HG02981 (cell line): ENCODE measurements around the gene CHSY1.

ENCODE experiments used
- ATAC-seq: cut with Tn5 transposase; IDR thresholded peaks from one replicate; pipeline ENCODE4 v1.9.1; 2021; ENCODE audit warnings: mild to moderate bottlenecking, moderate library complexity; ENCODE audit not compliant: unreplicated experiment

CHSY1 gene

DNA sequence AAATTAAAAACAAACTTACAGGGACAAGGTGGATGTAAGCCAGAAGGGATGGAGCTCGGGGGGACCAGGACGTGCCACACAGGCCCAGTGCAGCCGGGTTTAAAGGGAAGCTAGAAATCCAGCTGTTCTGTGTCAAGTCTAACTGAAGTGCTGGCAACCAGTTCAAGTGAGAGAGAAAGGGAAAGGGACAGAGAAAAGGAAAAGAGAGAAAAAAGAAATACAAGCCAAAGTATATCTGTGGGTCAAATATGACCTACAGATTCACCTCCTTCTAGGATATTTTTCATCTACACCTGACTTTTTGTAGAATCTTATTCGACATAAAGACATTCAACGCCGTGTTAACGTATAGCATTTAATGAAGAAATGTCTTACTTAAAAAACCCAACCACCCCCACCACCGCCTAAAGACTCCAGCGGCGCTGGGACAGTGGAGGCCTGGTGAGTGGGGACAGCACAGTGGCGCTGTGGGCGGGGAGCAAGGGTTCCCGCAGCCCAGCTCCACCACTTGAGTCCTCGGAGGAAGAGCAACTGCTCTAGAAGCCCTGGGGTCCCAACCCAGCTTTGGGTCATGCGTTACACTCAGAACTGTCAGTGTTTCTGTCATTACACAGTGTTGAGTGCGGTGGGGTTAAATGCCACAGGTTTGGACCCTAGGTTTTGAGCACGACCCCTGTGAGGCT lies 62.3 kb downstream of the CHSY1 start:
- no peak for ATAC-seq

- ATAC-seq = peak; percentile 76
Measured at GRCh38 chr15:101188637-101189408, 63.0 kb downstream of the CHSY1 start.

DNA sequence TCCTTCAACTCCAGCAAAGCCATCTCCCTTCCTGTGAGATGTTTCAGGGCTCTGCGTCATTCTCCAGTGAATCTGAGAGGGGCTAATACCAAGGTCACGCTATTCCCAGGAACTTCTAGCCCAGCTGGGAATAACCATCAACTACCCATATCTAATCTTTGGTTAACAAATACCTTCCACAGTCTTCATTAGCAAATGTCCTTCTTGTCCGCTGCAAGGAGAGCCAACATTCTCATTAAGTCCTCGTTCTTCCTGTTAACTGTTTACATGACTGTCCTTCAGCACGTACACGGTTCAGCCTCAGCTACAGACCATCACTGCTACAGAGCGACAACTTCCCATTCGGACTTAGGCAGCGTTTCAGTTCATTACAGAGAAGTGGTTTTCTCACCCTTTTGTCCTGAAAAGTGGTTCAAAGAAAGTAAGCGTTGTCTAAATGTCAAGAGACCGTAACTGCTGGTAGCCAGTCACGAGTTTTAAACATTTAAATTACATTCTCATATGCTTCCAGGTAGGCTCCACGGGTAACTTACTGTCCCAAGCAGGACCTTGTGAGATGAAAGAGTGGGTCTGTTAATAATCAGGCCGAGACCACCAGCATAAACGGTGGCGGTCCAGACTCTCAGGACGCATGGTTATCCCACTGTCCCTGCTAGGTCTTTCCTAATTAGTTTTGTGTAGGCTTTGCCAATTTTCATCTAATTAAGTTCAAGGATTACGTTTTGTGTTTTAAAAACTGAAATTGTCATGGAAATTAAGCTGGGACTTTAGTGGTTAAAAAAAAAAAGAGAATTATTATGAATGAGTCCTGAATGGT lies 63.8 kb downstream of the CHSY1 start:
- ATAC-seq = peak; percentile 6

- ATAC-seq = no peak
Measured at GRCh38 chr15:101185770-101186169, 66.1 kb downstream of the CHSY1 start.

DNA sequence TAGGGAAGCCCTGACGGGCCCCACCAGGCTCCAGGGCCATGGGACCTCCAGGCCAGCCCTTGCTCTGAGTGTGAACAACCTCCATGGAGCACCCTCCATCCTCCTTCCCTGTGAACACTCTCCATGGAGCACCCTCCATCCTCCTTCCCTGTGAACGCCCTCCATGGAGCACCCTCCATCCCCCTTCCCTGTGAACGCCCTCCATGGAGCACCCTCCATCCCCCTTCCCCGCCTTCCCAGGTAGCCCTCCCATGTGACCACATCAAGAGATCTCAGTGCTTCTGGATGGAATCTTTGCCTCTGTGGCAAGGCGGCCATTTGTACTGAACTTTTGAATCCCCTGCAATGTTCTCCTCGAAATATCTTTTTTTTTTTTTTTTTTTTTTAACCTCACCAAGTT lies 66.5 kb downstream of the CHSY1 start:
- no peak for ATAC-seq

DNA sequence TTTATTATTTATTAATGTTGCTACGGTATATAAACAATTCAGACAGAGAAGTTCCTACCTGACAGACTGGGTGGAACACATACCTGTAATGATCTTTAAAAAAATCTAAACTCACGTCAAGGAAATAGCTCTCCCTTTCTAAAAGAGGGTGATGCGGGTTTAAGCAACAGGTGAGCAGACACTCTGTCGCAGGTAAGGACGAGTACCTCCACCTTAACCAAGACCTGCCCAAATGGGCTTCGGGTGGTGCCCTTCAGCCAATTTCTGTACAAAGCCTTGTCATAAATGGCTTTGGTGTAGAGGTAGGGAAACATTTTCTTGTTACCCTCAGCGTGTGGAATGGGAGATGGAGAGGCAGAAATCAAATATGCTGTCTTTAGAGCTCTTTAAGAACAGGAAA lies 67.0 kb downstream of the CHSY1 start:
- ATAC-seq = no peak

GRCh38 chr15:101183931-101184305 lies 67.9 kb downstream of the CHSY1 start:
- ATAC-seq = no peak

DNA sequence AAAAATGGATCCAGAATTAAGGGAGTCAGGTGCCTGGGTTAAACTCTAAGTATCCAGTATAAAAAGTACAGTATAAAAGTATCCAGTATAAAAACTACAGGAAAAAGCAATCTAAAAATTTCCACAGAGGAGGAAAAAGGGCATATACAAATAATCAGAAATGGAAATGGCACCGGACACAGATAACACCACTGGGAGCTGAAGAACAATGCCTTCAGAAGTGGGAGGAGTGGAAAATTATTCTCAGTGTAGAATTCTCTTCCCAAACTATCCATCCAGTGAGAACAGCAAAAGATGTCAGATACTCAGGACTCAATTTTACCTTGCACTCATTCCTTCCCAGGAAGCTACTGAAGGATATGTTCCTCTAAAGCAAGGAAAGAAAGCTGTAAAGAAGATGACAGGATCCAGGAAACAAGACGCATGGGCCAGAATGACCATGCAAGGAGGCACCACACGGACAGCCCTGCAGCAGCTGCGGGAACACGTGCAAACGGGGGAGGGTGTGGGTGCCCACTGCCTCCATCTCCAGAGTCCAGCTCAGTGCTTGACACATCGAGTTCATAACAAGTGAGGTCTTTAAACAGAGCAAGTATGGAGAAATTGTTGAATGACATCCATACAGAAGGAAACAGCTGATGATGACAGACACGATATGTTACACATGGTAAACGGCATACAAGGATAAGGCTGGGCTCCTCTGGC lies 68.5 kb downstream of the CHSY1 start:
- no peak for ATAC-seq

DNA sequence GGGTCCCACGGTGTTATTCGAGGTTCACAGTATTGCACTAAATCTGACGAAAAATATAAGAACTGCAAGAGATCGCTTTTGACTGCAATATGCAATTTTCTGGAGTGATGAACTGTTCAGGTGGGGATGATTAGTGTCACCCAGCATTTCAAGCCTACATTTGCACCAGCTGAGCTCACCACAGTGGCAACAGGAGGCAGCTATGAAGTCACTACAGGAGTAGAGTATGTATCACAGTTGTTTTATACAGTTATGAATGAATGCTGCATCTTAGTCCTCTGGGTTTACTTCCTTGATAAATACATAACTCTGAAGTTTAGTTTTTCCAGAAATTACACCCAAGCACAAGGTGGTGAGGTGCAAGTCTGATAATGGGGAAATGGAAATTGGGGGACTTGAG lies 69.6 kb downstream of the CHSY1 start:
- no peak for ATAC-seq

GRCh38 chr15:101181349-101181748 lies 70.5 kb downstream of the CHSY1 start:
- no peak for ATAC-seq

- ATAC-seq = no peak
Measured at GRCh38 chr15:101180620-101181307, 71.1 kb downstream of the CHSY1 start.

GRCh38 chr15:101179341-101180153 lies 72.3 kb downstream of the CHSY1 start:
- no peak for ATAC-seq

GRCh38 chr15:101178931-101179330 lies 72.9 kb downstream of the CHSY1 start:
- ATAC-seq = no peak

GRCh38 chr15:101178479-101178878 lies 73.4 kb downstream of the CHSY1 start:
- no peak for ATAC-seq

- ATAC-seq = no peak
Measured at GRCh38 chr15:101177866-101178265, 74.0 kb downstream of the CHSY1 start.

- no peak for ATAC-seq
Measured at GRCh38 chr15:101176625-101177024, 75.2 kb downstream of the CHSY1 start.

GRCh38 chr15:101175401-101175800 lies 76.4 kb downstream of the CHSY1 start:
- ATAC-seq = no peak

DNA sequence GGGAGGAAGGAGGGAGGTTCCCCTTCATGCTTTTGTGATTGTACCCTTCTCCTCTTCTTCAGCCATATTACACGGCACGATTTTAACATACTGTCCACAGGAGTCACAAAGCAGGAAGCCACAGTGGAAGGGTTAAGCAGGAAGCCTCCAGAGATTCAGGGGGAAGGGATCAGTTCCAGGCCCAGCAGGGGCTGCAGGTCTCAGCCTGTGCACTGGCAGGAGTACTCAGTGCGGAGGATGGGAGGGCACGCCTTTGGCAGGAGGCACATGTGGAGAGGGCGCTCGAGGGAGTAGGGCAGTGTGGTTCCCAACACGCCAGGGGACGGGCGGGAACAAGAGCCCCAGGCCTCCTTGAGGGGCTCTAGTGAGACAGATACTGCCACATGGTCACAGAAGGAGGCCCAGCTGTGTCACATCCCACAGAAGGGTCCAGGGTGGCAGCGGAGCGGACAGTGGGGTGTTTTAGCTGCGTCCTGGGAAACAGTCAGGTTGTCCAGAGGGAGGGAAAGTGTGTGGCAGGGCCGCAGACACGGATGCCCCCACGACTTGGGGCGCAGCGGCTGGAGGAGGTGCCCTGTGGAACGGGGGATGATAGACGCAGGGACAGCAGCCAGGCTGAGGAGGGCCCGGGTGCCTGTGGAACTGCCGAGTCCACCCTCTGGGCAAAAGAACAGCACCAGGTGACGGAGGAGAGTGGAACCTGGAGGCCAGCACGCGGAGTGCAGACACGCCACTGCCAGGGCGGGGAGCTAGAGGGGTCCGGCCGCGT lies 77.5 kb downstream of the CHSY1 start:
- ATAC-seq = no peak
